ENCODE measurements around the gene KIRREL3.

KIRREL3 gene

DNA sequence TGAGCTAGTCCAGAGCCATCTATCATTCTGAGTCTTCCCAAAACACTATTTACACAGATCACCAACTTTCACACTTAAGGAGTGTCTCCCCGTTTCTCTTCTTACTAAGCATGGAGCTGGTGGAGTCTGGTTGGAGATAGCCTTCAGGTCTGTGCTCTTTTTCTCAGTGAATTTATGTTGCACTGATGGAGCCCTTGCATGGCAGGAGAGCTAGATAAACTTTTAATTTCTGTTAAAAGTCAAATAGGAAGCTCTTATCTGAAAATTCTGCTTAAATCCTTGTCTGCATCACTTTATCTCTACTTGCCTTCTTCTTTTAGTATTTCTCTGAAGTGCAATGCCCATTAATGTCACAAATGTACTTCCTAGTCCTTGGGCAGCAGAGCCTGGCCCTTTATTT is 581.7 kb downstream of the KIRREL3 start:
- Histone ChIP-seq H3K36me3 (ENCODE audit: insufficient read depth, insufficient read length, low read length) (peaks cover 17% of the 10 kb centered on the region), H3K27me3 (ENCODE audit: insufficient read depth, insufficient read length) (no peaks in the 10 kb centered on the region), H3K9ac (ENCODE audit: insufficient read length, low read depth) (no peak overlapping the region), H3K9me3 (ENCODE audit: insufficient read depth, low read length) (no peaks in the 10 kb centered on the region), H3K4me1 (ENCODE audit: insufficient read depth, insufficient read length) (no peaks in the 10 kb centered on the region), H3K4me3 (ENCODE audit: insufficient read length, low read depth) (no peak overlapping the region)
- DNase-seq (ENCODE audit: low read depth, low spot score), result no peak
- TF ChIP-seq ZNF274 (IDR thresholded peaks at IDR 0.05; ENCODE audit: low read depth, low read length) (no peak), SUZ12 (IDR thresholded peaks at IDR 0.05; ENCODE audit: extremely low read depth, insufficient read depth, insufficient read length) (no peak), YY1 (IDR thresholded peaks at IDR 0.05; ENCODE audit: insufficient read depth, insufficient read length) (no peak)

DNA sequence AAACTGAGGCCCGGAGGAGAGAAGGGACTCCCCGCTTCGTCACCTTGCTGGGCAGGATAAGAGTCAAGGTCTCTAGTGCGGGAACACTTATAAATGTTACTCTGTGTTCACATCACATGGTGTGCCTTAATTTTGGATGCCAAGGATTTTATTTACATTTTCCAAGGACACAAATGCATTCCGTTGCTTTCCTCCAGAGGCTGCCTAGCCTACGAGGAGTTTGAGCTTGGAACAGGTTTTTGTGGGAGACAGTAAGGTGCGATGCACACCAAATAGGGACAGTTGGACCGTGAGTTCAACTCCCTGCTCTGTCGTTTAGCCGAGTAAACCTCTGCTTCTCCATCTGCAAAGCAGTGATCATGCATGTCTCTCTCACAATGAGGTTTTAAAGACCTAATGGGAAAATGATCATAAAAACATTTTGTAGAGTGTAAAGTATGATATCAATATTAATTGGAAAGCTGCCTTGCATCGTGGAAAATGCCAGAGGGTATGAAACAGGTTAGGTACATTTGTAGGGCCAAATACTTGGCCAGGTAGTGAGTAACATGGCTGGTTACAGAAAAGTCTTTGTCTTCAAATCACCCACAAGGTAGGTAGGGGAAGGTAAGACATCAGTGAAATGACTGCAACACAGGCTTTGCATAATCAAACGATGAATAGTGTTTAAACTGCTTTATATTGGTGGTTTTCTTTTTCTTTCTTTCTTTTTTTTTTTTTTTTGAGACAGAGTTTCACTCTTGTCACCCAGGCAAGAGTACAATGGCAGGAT is 583.3 kb downstream of the KIRREL3 start:
- Histone ChIP-seq H3K9ac (ENCODE audit: insufficient read length, low read depth) (no peak overlapping the region), H3K9me3 (ENCODE audit: insufficient read depth, low read length) (no peaks in the 10 kb centered on the region), H3K36me3 (ENCODE audit: insufficient read depth, insufficient read length, low read length) (peaks cover 33% of the 10 kb centered on the region), H3K27me3 (ENCODE audit: insufficient read depth, insufficient read length) (no peaks in the 10 kb centered on the region), H3K4me1 (ENCODE audit: insufficient read depth, insufficient read length) (no peaks in the 10 kb centered on the region), H3K4me3 (ENCODE audit: insufficient read length, low read depth) (no peak overlapping the region)
- DNase-seq (ENCODE audit: low read depth, low spot score), result no peak
- TF ChIP-seq SUZ12 (IDR thresholded peaks at IDR 0.05; ENCODE audit: extremely low read depth, insufficient read depth, insufficient read length) (no peak), ZNF274 (IDR thresholded peaks at IDR 0.05; ENCODE audit: low read depth, low read length) (no peak), YY1 (IDR thresholded peaks at IDR 0.05; ENCODE audit: insufficient read depth, insufficient read length) (no peak)

DNA sequence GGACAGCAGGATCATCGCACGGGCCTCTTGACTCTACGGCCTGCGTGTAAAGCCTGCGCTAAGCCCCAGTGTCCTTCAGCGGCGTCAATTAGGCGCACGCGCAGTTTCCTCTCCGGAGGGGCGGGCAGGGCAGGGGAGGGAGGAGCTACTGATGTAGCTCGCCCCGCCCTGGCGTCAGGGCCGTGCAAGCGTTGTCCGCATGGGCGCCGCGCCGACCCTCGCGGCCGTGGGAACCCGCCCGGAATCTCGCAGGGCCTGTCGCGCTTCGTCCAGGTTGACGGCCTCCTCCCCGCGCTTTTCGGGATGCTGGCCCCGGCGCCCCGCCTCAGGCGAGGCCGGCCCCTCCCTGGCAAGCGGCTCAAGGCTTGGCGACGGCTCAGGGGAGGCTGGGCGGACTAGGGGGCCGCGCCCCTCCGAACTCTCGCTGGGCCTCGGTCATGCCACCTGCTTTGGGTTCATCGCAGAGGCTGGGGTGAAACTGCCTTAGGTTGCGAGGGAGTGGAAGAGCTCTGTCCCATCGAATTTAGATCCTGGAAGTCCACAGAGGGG is 584.0 kb downstream of the KIRREL3 start:
- H3K27me3 ChIP-seq (ENCODE audit: insufficient read depth, insufficient read length), result no peaks in the 10 kb centered on the region
- no peaks in the 10 kb centered on the region for H3K4me1 ChIP-seq (ENCODE audit: insufficient read depth, insufficient read length)
- H3K36me3 ChIP-seq (ENCODE audit: insufficient read depth, insufficient read length, low read length), result peaks cover 36% of the 10 kb centered on the region
- H3K9me3 ChIP-seq (ENCODE audit: insufficient read depth, low read length), result no peaks in the 10 kb centered on the region
- H3K9ac ChIP-seq (ENCODE audit: insufficient read length, low read depth), result no peak overlapping the region
- DNase-seq (ENCODE audit: low read depth, low spot score), result no peak
- TF ChIP-seq ZNF274 (IDR thresholded peaks at IDR 0.05; ENCODE audit: low read depth, low read length) (no peak), SUZ12 (IDR thresholded peaks at IDR 0.05; ENCODE audit: extremely low read depth, insufficient read depth, insufficient read length) (no peak), YY1 (IDR thresholded peaks at IDR 0.05; ENCODE audit: insufficient read depth, insufficient read length) (no peak)
- no peak overlapping the region for H3K4me3 ChIP-seq (ENCODE audit: insufficient read length, low read depth)

DNA sequence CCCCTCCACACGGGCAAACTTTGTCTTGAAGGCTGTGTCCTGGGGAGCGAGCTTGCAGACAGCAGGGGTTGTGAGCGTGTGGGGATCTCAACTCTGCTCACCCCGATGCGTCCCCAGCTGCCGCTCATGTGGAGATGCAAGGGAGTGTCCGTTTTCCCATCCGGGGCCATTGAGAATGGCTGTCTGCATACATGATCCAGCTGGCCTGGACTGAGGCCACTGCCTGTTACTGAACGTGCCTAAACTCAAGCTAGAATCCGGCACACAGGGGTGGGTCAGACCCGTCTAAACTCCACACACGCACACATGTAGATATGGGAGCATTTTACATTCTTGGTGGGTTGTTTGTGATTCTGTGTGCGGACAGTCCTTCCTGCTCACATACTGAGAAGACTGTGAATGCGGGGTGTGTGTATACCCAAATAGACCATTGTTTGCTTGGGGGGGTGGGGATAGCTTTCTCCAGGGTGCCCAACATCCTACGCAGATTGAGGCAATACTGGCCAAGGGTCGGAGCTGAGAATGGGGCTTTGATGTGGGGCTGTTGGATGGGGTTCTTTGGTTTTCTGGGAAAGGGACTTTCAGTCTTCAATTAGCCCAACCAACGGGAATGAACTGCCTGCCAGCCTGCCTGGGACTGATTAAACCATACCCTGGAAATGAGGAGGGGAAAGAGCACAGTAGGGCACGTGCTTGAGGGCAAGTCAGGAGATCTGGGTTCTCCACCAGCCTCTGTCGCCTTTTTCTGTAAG is 584.7 kb downstream of the KIRREL3 start:
- TF ChIP-seq YY1 (IDR thresholded peaks at IDR 0.05; ENCODE audit: insufficient read depth, insufficient read length), result no peak
- no peak for TF ChIP-seq ZNF274 (IDR thresholded peaks at IDR 0.05; ENCODE audit: low read depth, low read length)
- TF ChIP-seq SUZ12 (IDR thresholded peaks at IDR 0.05; ENCODE audit: extremely low read depth, insufficient read depth, insufficient read length), result no peak
- Histone ChIP-seq H3K9ac (ENCODE audit: insufficient read length, low read depth) (no peak overlapping the region), H3K4me3 (ENCODE audit: insufficient read length, low read depth) (no peak overlapping the region), H3K9me3 (ENCODE audit: insufficient read depth, low read length) (no peaks in the 10 kb centered on the region), H3K36me3 (ENCODE audit: insufficient read depth, insufficient read length, low read length) (peaks cover 33% of the 10 kb centered on the region), H3K4me1 (ENCODE audit: insufficient read depth, insufficient read length) (no peaks in the 10 kb centered on the region), H3K27me3 (ENCODE audit: insufficient read depth, insufficient read length) (no peaks in the 10 kb centered on the region)
- DNase-seq (ENCODE audit: low read depth, low spot score), result no peak

DNA sequence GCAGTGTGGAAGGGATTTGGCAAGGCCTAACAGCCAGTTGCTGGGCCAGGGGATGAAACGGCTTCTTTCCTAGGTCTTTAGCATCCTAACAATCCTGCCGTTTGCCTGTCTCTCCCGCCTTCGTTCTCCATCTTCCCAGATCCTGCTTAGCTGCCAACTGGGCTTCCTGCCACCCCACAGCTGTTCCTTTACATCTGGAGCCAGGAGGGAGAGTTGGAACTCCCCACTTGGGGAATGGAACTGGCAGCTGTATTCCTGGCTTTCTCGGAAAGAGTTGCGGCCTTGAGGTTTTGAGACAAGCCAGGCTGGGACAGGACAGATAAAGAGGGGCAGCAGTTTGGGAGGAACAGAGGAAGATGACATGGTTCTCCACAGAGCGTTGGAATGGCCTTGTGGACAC is 585.4 kb downstream of the KIRREL3 start:
- peaks cover 35% of the 10 kb centered on the region for H3K36me3 ChIP-seq (ENCODE audit: insufficient read depth, insufficient read length, low read length)

DNA sequence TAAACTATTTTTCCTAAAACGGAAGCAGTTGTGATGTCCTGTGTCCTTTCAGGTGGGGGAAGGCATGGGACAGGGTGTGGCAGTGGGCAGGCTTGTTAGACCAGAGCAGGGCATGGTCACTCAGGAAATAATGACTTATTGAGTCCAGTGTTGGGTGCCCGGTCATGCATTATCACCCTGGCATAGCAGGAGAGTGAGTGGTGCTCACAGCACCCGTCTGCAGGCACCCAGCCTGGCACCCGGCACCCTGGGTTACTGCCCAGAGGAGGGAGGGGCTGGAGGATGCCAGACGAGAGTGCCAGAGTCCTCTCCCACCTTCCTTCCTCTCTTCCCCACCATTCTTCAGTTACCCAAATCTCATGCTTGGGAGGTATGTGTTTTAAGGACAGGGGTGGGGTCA is 586.0 kb downstream of the KIRREL3 start:
- H3K9ac ChIP-seq (ENCODE audit: insufficient read length, low read depth), result no peak overlapping the region
- no peak overlapping the region for H3K4me3 ChIP-seq (ENCODE audit: insufficient read length, low read depth)
- no peaks in the 10 kb centered on the region for H3K4me1 ChIP-seq (ENCODE audit: insufficient read depth, insufficient read length)
- DNase-seq (ENCODE audit: low read depth, low spot score), result no peak
- H3K27me3 ChIP-seq (ENCODE audit: insufficient read depth, insufficient read length), result no peaks in the 10 kb centered on the region
- TF ChIP-seq SUZ12 (IDR thresholded peaks at IDR 0.05; ENCODE audit: extremely low read depth, insufficient read depth, insufficient read length), result no peak
- TF ChIP-seq ZNF274 (IDR thresholded peaks at IDR 0.05; ENCODE audit: low read depth, low read length), result no peak
- TF ChIP-seq YY1 (IDR thresholded peaks at IDR 0.05; ENCODE audit: insufficient read depth, insufficient read length), result no peak
- H3K36me3 ChIP-seq (ENCODE audit: insufficient read depth, insufficient read length, low read length), result peaks cover 36% of the 10 kb centered on the region
- no peaks in the 10 kb centered on the region for H3K9me3 ChIP-seq (ENCODE audit: insufficient read depth, low read length)

More for the DNA sequence above, 585.4 kb downstream of the KIRREL3 start:
- no peak for TF ChIP-seq SUZ12 (IDR thresholded peaks at IDR 0.05; ENCODE audit: extremely low read depth, insufficient read depth, insufficient read length)
- no peaks in the 10 kb centered on the region for H3K9me3 ChIP-seq (ENCODE audit: insufficient read depth, low read length)
- no peaks in the 10 kb centered on the region for H3K4me1 ChIP-seq (ENCODE audit: insufficient read depth, insufficient read length)
- H3K27me3 ChIP-seq (ENCODE audit: insufficient read depth, insufficient read length), result no peaks in the 10 kb centered on the region
- no peak overlapping the region for H3K4me3 ChIP-seq (ENCODE audit: insufficient read length, low read depth)
- DNase-seq (ENCODE audit: low read depth, low spot score), result no peak
- no peak overlapping the region for H3K9ac ChIP-seq (ENCODE audit: insufficient read length, low read depth)

DNA sequence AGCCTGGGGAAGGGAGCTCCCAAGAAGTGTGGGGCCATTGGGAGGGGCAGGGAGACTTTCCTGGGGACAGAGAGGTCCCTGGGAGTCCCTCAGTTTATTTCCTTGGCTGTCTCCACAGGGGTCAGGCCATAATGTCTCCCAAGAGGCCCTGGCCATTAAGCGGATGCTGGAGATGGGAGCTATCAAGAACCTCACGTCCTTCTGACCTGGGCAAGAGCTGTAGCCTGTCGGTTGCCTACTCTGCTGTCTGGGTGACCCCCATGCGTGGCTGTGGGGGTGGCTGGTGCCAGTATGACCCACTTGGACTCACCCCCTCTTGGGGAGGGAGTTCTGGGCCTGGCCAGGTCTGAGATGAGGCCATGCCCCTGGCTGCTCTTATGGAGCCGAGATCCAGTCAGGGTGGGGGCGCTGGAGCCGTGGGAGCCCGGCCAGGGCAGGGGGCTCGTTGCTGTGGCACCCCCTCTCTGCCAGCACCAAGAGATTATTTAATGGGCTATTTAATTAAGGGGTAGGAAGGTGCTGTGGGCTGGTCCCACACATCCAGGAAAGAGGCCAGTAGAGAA is 586.6 kb downstream of the KIRREL3 start:
- no peaks in the 10 kb centered on the region for H3K4me1 ChIP-seq (ENCODE audit: insufficient read depth, insufficient read length)
- no peaks in the 10 kb centered on the region for H3K9me3 ChIP-seq (ENCODE audit: insufficient read depth, low read length)
- peaks cover 42% of the 10 kb centered on the region for H3K36me3 ChIP-seq (ENCODE audit: insufficient read depth, insufficient read length, low read length)
- H3K4me3 ChIP-seq (ENCODE audit: insufficient read length, low read depth), result no peak overlapping the region
- TF ChIP-seq YY1 (IDR thresholded peaks at IDR 0.05; ENCODE audit: insufficient read depth, insufficient read length), result no peak
- TF ChIP-seq SUZ12 (IDR thresholded peaks at IDR 0.05; ENCODE audit: extremely low read depth, insufficient read depth, insufficient read length), result no peak
- TF ChIP-seq ZNF274 (IDR thresholded peaks at IDR 0.05; ENCODE audit: low read depth, low read length), result no peak
- no peak for DNase-seq (ENCODE audit: low read depth, low spot score)
- H3K27me3 ChIP-seq (ENCODE audit: insufficient read depth, insufficient read length), result no peaks in the 10 kb centered on the region
- no peak overlapping the region for H3K9ac ChIP-seq (ENCODE audit: insufficient read length, low read depth)

Data from NT2/D1 (cell line).